Measurements from ENCODE around the gene FASN.

- no peak for TF ChIP-seq CTCF (IDR thresholded peaks at IDR 0.05; ENCODE audit: low read length)
- no peak for TF ChIP-seq EZH2 (optimal IDR thresholded peaks at IDR 0.05; ENCODE audit: low read depth, low read length)
- no peak for TF ChIP-seq EZH2phosphoT487 (IDR thresholded peaks at IDR 0.05; ENCODE audit: low read length)
These were observed 27.4 kb downstream of the FASN start for GRCh38 chr17:82070611-82071010.

Measured in MM.1S (cell line).